Neutrophil (primary cell): ENCODE results near the gene ATP1A3.
"Not testable (repeated sequence)": the region's sequence is repeated elsewhere in the genome, so short reads cannot be mapped to it uniquely, and the experiment has no call there.

Experiments used
- H3K27ac ChIP-seq: fragments of 200-600 bp; sonication (generic); 2 replicates; pipeline ENCODE4 v1.5.1; 2016; ENCODE audit warnings: mild to moderate bottlenecking, moderate library complexity
- H3K27me3 ChIP-seq: fragments of 200-600 bp; sonication (generic); 2 replicates; pipeline ENCODE4 v1.6.0; 2016; ENCODE audit warnings: mild to moderate bottlenecking
- H3K36me3 ChIP-seq: fragments of 200-600 bp; sonication (generic); 2 replicates; pipeline ENCODE4 v1.5.1; 2017
- H3K4me1 ChIP-seq, 2 experiments: fragments of 200-600 bp in 1 of 2; sonication (generic) in 1 of 2; 1 replicate in 1 of 2; 2 replicates in 1 of 2; pipeline versions ENCODE4 v1.5.1 to v1.6.1; 2013 to 2016; ENCODE audit warnings: low read depth in 1 of 2, low read length in 1 of 2, mild to moderate bottlenecking in 1 of 2, moderate library complexity in 1 of 2; ENCODE audit not compliant: control insufficient read depth in 1 of 2, insufficient read depth in 1 of 2
- H3K4me3 ChIP-seq, 2 experiments: fragments of 200-600 bp in 1 of 2; sonication (generic) in 1 of 2; 1 replicate in 1 of 2; 2 replicates in 1 of 2; pipeline ENCODE4 v1.5.1; 2013 to 2016; ENCODE audit warnings: low read depth in 1 of 2, low read length in 1 of 2, mild to moderate bottlenecking in 1 of 2, moderate library complexity in 1 of 2
- H3K9me3 ChIP-seq: fragments of 200-600 bp; sonication (generic); 2 replicates; pipeline ENCODE4 v1.5.1; 2016
- CTCF ChIP-seq: fragments of 200-600 bp; sonication (generic); IDR thresholded peaks from 2 replicates; pipeline ENCODE4 v1.5.1; 2016; ENCODE audit warnings: antibody characterized with exemption

ATP1A3 gene

DNA sequence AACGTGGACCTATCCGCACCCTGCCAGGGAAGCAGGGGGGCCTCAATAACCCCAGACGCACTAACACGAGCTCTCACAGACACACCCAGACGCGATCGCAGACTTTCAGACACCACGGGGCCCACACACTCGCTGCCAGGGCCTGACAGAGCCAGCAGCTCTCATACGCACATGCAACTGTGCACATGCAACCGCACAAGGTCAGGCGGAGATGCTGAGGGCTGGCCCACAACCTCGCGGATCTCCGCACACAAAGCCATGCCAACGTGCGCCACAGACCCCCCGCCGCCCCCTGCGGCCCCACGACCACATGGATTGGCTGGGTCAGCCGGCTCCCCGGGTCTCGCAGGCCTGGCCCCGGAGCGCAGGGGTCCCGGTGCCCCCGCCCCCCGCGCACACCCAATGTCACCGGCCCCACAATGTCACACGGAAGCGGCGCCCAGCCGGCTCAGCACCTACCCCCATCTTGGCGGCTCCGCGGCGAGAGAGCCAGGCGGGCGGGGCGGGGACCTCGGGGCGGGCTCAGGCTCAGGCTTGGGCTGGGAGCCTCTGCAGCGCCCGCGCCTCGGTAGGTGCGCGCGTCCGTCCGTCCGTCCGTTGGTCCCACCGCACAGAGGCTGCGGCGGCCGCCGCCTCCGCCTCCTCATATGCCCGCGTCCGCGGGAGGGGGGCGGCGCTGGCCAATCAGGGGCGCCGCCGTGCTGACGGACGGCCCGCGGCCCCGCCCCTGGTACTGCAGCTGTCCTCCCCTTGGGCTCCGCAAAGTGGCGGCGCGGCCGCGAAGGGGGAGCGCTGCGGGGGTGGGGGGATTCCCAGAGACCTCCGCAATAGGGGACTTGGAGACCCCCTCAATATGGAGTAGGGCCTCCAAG, at the start of gene ATP1A3:
Gene ATP1A3 (minus strand): TSS at position 619 of the 872 bp plus-strand sequence. CDS start 154 bp downstream, at position 465.
- Histone ChIP-seq H3K9me3 (no peaks in the 10 kb centered on the region), H3K36me3 (no peaks in the 10 kb centered on the region), H3K27ac (no peak within 1 kb of the TSS), H3K27me3 (peaks cover 84% of the 10 kb centered on the region), H3K4me3 (peak within 1 kb of the TSS; percentile 15 to 56), H3K4me1 (peaks cover 3 to 12% of the 10 kb centered on the region in 2 experiments)
- no peak for TF ChIP-seq CTCF

DNA sequence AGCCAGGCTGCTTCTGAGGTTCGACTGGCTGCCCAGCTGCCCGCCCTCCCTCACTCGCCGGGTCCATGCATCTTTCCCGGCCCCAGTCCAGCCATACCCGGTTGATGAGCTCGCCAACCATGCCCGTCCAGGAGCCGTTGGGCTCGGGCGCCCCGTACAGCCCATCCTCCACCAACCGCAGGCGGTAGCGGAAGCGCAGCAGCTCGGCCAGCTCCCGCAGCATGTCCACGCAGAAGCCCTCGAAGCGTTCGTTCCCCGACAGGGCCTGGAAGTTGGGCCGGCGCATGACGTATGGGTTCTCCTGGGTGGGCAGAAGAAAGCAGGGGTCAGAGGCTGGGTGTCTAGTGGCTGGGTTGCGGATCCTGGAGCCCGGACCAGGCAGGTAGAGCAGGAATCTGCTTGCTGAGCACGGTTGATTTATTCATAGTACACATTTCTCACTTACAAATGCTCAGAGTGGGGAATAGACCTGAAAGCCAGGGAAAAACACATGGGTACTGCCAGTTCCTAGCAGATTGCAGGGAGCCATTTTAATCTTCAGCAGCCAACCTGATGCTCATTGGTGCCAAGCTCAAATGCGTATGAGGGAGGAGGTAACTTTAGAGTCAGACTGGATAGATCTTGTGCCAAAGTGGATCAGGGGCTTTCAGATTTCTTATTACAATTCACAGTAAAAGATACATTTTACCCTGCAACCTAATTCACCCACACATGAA, 48.6 kb upstream of the ATP1A3 start:
- TF ChIP-seq CTCF, result no peak
- Histone ChIP-seq H3K27ac (no peak overlapping the region), H3K9me3 (no peaks in the 10 kb centered on the region), H3K36me3 (no peaks in the 10 kb centered on the region), H3K4me3 (no peak overlapping the region), H3K4me1 (no peaks in the 10 kb centered on the region), H3K27me3 (no peaks in the 10 kb centered on the region)

DNA sequence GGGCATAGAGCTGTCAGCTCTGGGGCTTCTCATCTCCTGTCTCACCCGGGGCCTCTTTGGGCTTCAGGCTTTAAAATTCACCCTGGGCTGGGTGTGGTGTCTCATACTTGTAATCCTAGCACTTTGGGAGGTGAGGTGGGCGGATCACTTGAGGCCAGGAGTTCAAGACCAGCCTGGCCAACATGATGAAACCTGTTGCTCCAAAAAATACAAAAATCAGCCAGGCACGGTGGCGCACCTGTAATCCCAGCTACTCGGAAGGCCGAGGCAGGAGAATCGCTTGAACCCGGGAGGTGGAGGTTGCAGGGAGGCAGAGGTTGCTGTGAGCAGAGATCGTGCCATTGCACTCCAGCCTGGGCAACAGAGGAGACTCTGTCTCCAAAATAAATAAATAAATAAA, 46.5 kb upstream of the ATP1A3 start:
- H3K9me3 ChIP-seq, H3K4me1 ChIP-seq, H3K36me3 ChIP-seq, H3K4me3 ChIP-seq, H3K27ac ChIP-seq, H3K27me3 ChIP-seq: not testable (repeated sequence)

DNA sequence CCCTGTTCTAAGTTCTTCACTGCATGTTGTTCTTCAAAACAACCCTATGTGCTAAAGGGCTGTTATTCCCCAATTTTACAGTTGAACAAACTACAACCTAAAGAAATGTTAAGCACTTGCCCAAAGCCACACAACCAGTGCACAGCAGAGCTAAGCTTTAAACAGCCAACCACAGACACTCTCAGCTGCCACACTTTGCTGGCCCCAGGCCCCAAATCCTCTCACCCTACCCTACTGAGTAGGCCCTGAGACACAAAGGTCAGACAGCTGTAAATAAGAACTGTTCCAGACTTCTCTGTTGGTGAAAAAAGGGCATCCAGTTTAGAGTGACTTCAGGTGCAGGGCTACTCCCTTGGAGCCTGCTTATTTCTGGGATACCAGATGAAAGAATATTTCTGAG, 46.0 kb upstream of the ATP1A3 start:
- H3K4me1 ChIP-seq, result no peaks in the 10 kb centered on the region
- H3K4me3 ChIP-seq, result no peak overlapping the region

GRCh38 chr19:42038666-42039065, 44.6 kb upstream of the ATP1A3 start:
- no peak overlapping the region for H3K4me3 ChIP-seq
- H3K27ac ChIP-seq, result no peak overlapping the region
- no peak for TF ChIP-seq CTCF
- no peaks in the 10 kb centered on the region for H3K9me3 ChIP-seq
- no peaks in the 10 kb centered on the region for H3K27me3 ChIP-seq
- H3K36me3 ChIP-seq, result no peaks in the 10 kb centered on the region
- H3K4me1 ChIP-seq, result no peaks in the 10 kb centered on the region

More for the DNA sequence above, 46.0 kb upstream of the ATP1A3 start:
- no peak overlapping the region for H3K27ac ChIP-seq
- no peaks in the 10 kb centered on the region for H3K9me3 ChIP-seq
- no peaks in the 10 kb centered on the region for H3K27me3 ChIP-seq
- no peaks in the 10 kb centered on the region for H3K36me3 ChIP-seq
- TF ChIP-seq CTCF, result no peak

GRCh38 chr19:42037649-42038048, 43.6 kb upstream of the ATP1A3 start:
- H3K4me3 ChIP-seq, result no peak overlapping the region
- no peaks in the 10 kb centered on the region for H3K9me3 ChIP-seq

More at GRCh38 chr19:42037649-42038048, 43.6 kb upstream of the ATP1A3 start:
- H3K27ac ChIP-seq, result no peak overlapping the region
- no peaks in the 10 kb centered on the region for H3K36me3 ChIP-seq
- no peaks in the 10 kb centered on the region for H3K4me1 ChIP-seq
- H3K27me3 ChIP-seq, result no peaks in the 10 kb centered on the region
- no peak for TF ChIP-seq CTCF
